NCI-H1092 treated with DMSO at 0.1 percent for 48 hours (cell line): ENCODE measurements around the gene CBX8.

Experiments used
- DNase-seq: peaks from one replicate; lab custom pipeline; 2025; lab: John Stamatoyannopoulos, UW

CBX8 gene

GRCh38 chr17:79750650-79751545 is 46.0 kb downstream of the CBX8 start:
- no peak for DNase-seq

DNA sequence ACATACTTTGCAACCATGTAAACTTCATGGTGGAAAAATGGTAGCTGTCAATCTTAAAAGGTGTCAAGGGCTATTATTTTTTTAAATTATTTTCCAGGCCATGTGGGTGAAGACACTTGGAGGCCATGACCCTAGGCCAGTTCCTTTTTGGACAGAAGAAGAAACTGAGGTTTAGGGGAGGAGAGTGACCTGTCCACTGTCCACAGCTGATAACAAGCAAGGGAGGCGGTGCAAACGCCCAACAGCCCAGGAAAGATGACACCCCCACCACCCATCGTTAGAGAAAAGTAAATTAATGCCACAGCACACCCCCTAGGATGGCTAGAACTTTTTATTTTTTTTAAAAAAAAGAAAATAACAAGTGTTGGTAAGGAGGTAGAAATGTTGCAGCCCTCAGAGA is 46.9 kb downstream of the CBX8 start:
- no peak for DNase-seq

DNA sequence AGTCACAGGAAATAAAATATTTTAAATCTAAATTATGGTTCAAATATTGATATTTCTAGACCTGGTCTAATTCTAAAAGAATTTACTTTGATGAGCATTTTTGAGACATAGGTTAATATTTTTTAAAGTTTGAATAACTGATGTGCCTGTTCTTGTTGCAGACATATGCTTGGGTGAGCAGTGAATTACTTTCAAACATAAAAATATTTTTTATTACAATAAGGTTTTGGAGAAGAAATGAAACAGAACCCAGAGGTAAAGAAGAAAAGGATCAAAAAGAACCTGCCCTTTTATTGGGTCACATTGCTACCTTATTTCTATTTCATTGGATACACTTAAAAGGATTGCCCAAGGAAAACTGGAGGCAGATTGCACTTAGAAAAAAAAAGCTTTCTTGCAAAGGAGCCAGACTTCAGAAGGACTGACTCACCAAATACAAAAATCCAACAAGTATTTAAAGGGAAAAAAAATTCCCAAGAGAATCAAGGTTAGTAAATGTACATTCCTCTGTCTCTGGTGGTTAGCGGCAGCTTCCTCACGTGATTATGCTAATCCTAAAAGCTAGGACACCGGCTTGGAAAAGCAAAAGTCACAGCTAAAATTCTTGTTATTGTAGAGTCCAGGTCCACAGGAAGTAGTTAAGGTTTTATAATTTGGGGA is 47.6 kb downstream of the CBX8 start:
- no peak for DNase-seq

- no peak for DNase-seq
Measured at GRCh38 chr17:79748295-79749099, 48.4 kb downstream of the CBX8 start.

- peak; percentile 32 for DNase-seq
Measured at GRCh38 chr17:79747508-79748294, 49.2 kb downstream of the CBX8 start.

DNA sequence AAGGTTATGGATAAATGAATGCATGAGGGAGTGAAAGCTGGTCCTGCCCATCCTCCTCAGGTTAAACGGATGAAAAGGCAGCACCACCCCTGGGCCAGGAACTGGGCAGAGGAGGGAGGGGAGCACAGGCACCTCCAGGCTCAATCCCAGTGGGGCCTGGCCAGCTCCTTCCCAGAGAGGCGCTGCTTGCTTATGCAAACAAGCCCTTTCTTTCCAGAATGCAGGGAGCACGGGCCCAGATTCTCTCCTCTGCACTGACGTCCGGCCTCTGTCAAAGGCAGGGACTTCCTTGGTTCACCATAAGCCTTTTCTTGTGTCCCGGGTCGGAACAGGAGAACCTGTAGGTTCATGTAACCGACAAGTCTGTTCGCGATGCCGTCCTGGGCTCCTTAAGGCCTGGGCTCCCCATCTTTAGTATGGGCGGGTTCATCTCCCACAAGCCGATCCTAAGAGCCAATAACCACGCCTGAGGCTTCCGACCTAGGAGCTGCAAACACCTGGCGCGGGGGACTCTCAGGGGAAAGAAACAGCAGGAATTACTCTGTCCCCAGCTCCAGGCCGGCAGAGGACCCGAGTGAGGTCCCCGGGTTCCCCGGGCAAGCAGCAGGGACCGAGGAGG is 49.9 kb downstream of the CBX8 start:
- no peak for DNase-seq

- no peak for DNase-seq
Measured at GRCh38 chr17:79745641-79746105, 51.2 kb downstream of the CBX8 start.

GRCh38 chr17:79743614-79744013 is 53.3 kb downstream of the CBX8 start:
- no peak for DNase-seq

DNA sequence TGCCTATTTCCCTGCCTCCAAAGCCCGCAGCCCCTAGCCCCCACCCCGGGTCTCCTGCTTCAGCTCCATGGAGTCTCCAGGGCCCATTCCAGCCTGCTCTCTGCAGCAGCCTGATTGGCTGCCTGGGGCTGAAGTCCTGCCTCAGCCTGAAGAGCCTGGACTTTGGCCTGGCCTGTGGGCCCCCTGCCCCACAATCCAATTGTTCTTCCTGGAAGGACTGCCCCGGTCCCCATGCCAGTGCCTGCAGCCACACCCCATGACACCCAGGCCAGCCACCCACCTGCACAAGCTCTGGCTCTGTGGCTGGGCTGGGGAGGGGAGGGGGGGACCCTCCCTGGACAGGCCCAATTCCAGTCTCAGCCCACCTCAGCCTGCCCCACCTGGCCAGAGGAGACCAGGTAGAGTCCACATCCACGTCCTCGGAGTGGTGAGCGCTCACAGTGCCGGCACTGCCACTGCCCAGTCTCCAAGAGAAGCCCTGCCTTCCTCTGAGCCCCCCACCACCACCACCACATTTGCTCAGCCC is 53.9 kb downstream of the CBX8 start:
- DNase-seq = no peak

GRCh38 chr17:79742589-79742918 is 54.3 kb downstream of the CBX8 start:
- DNase-seq = no peak
